Stimulated activated CD4-positive, alpha-beta T cell treated with anti-CD3 and anti-CD28 coated beads, TNF-alpha, amount 100 ng/mL, for 24 hours (primary cell): ENCODE data around the gene LRRFIP1.
A peak's percentile ranks its signal among the peaks of the same experiment; 100 is the strongest.
"Not testable (repeated sequence)": the region's sequence is repeated elsewhere in the genome, so short reads cannot be mapped to it uniquely, and the experiment has no call there.

ENCODE experiments used
- DNase-seq, 3 experiments: peaks; one replicate each; pipeline ENCODE4 v3.0.0-alpha.2; 2020; ENCODE audit warnings: low read depth in 3 of 3

Gene LRRFIP1

DNA sequence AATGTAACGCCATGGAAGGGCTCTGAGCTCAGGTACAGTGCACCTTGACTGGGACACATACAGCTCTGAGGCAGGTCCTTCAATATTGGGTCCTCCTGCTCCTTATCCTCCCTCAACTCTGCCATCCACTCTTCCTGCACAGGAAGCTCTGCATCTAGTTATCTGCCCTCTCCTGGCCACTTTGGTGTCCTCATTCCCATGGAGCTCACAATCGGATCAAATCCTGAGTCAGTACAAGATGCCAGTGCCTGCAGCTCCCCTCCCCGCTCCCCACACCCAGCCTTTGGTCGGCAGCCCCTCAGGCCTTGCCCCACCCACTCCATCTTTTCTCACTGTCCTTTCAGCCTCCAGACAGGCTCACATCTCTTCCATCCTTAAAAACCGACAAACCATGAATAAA lies 58.0 kb downstream of the LRRFIP1 start:
- DNase-seq, result no peak

DNA sequence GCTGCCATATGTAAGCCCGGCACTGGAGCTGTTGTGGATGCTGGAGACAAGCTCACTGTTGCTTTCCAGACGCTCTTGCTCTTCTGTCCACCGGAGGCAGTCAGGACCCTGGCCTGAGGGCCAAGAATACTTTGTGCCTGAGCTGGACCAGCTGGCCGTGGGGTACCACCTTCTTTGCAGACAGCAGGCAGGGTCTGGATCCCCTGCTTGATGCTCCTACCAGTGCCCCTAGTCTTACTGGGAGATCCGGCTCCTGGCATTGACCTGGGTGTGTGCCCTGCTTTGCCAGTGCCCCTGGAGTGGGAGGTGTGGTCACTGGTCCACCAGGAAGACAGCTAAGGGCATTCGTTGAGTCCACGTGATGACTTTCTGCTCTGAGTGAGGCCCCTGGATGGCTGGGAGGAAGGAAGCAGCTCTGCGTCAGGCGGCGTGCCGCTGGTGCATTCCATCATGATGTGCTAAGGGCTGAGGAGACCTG lies 59.3 kb downstream of the LRRFIP1 start:
- DNase-seq, result no peak

DNA sequence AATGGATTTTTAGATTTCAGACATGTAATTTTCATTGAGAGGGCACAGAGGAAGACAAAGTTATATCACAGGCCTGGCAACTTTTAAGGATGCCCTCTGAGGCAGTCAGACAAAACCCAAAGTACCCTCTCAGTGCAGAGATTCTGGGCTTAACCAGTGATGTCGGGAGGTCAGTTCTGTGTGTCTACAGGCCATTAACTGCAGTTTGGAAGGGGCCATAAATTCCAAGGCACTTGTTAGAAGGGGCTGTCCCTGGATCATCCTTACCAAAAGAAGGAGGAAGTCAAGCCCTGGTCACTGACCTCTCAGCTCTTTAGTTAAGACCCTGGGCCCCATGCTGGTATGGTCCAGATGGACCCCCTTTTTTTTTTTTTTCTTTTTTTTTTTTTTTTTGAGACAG lies 60.7 kb downstream of the LRRFIP1 start:
- no peak for DNase-seq

DNA sequence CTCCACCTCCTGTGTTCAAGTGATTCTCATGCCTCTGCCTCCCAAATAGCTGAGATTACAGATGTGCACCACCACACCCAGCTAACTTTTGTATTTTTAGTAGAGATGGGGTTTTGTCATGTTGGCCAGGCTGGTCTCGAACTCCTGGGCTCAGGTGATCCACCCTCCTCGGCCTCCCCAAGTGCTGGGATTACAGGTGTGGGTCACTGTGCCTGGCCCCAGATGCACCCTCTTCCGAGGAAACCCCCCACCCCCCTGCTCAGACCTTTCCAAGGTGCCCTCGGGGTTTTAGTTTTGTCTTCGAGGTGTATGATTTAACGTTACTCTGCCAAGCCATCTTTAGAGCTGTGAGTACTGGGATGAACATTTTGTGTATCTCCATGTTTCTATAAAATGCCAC lies 61.2 kb downstream of the LRRFIP1 start:
- not testable (repeated sequence) for DNase-seq

DNA sequence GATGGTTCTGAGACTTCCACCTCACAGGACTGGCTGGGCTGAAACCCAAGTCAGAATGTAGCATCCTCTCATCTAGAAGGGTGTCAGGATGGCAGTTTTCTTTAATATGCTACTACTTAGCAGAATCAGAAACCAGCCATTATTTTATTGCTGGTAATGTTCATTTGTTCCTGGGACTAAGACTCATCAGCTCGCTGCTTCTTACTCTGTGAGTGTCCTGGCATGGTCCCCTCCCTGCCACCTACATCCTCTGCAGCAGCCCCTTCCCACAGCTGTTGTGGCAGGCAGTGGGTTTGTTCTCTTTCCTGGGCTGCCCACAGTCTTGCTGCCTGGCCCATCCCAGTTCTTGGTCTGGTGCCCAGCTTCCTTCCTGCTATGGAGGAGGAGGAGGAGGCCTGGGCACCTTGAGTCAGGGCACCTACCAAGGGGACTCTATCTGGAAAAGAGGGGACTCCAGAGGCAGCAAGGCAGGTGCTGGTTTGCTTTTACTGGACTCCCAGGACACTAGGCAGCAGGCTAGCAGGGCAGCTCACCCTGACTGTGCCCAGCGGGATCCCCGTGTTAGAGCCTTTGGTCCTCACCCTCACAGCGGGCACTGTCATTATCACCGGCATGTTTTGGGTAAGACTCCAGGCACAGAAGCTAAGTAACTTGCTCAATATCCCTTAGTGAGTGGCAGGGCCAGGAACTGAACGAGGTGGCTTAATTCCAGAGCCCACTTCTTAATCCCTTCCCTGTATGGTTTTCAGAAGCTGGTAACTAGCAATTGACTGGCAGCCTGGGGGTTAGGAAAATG lies 62.1 kb downstream of the LRRFIP1 start:
- DNase-seq, result no peak

DNA sequence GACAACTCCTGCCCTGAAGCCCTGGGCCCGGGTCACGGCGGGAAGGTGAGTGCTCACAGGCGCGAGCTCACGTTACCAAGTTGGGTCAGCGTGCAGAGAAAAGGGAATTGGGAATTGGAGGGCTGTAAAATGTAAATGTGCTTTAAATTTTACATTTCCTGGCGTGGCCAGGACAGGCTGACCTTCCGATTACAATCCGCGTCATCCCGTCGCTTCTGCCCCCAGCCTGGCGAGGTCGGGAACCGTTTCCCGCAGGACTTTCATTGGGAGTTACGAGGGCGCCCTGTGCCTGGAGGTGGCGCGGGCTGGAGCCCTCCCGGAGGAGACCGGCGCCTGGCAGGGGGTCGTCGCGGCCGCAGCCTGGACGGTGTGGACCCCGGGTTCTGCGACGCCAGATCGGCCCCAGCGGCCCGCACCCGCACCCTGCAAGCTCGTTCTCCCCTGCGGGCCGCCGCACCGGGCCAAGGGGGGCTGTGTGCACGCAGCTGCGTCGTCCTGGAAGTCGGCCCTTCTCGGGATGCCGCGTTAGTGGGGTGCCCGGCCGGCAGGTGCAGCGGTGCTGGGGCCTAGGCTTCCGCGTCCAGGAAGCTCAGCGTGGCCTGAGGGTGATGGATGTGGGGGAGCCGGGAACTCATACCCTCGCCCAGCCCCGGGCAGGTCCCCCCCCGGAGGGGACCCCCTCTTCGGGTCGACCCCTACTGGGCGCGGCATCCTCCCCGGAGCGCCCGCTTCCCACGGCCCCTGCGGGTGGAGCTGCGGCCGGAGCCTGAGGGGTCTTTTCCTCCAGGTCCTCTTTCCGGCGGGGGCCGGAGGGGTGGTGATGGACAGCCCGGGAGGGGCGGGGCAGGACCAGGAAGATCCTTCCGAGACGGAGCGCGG lies 63.9 kb downstream of the LRRFIP1 start:
- DNase-seq, result no peak

DNA sequence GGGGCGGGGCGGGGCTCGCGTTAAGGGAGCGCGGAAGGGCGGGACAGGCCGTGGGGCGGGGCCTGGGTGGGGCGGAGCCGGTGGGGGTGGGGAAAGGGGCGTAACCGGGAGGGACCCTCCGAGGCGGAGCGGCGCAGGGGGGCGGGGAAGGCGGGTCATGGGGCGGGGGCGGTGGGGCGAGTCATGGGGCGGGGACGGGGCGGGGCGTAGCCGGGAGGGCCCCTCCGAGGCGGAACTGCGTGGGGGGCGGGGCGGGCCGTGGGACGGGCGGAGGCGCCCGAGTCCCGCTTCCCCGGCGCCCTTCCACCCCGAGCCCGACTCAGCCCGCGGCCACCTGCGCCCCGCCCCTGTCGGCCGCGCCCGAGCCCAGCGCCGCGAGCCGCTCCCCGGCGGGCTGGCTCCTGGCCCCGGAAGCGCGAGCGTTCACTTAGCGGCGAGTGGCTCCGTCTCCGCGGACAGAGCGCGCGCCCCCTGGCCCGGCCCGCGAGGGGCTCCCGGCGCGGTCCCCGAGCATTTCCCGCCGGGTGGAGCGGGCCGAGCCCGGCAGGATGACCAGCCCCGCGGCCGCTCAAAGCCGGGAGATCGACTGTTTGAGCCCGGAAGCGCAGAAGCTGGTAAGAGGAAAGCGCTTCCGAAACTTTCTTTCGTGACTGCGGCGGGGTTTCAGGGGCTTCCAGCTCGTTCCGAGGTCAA lies 64.7 kb downstream of the LRRFIP1 start:
- peak; percentile 86 to 94 (median 94) for DNase-seq

DNA sequence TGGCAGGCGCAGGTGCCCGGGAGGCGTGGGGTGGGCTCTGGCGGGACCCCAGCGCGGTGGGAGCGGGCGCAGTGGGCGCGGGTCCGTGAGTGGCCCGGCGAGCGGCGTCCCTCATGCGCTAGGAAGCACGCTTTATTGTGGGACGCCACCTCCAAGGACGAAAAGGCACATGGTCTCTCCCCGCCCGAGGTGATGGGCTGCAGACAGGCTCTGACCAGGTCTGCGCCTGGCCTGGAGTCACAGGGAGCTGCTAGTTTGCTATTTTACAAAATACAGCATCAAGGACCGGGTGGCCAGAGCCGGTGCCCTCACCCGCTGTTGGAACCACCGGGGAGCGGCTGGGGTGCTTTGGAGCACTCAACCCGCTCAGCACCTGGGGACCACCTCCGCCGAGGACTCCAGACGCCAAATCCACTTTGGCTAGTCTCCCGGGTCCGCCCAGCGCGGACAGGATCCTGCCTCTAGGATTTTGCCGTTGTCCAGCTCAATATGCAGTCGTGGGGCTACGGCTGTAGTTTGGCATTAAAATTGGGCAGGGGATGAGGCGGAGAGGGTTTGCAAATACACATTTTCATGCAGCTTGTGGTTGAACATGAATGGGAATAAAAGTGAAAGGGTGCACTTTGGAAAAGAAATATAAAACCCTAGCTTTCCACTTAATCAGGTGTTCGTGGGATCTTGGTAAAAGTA lies 65.4 kb downstream of the LRRFIP1 start:
- DNase-seq, result no peak

DNA sequence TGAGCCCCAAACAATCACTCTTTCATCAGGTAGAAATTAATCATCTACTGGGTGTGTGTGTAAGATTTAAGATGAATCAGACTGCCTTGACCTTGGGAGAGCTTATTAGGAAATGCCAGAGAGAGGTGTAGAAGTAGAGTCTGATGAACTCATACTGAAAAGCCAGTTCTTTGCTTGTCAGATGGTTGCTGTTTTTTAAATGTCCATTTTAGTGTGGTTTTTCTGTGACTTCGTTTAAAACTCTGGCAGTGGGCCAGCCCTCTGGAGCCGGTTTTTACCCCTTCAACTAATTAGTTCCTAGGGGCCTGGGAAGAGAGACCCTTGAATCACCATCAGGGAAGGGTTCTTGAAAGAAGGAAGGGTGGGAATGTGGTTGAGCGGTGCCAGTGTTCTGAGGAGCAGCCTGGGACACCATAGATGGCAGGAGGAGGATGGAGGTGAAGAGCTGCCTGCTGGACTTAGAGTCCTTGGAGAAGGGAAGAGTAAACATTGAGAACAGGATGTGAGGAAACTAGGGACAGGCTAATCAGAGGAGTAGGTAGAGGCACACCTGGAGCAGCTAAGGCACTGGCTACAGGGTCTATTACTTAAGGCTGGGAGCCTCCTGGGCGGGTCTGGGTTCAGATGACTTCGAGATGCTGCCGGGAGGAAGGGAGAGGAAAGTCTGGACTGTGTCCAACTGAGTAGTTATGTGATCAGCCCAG lies 66.1 kb downstream of the LRRFIP1 start:
- DNase-seq, result no peak

DNA sequence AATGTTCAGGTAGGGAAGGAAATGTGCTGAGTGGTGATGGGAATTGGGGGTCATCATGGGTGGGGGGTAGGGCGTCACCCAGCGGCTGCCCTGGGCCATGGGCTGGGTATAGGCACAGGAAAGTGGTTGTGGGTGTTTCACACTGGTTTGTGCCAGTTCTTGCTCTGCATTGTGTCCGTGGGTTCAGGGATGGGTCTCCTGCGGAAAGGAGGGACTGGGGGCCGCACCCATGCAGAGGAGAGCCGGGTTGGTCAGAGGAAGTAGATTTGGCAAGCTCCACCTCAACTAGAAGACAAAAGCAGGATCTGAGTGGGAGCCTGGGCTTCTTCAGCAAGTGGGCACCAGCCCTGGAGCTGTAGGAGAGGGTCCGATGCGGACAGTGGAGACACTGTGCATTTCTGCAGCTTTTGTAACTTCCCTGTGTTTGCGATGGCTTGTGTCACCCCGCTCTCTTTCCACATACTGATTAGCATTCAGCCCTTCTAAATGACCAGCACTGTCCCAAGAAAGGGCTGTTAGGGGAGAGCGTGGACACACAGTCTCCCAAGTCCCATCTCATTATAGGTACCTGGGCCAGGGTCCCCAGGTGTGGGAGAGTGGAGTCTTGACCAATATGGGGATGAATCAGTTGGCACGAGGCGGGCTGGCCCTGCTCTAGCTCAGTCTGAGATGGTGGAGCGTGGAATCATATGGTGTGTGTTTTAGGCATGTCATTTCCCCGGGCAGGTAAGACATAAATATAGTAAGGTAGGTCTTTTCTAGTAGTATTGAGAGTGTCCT lies 67.2 kb downstream of the LRRFIP1 start:
- no peak for DNase-seq

DNA sequence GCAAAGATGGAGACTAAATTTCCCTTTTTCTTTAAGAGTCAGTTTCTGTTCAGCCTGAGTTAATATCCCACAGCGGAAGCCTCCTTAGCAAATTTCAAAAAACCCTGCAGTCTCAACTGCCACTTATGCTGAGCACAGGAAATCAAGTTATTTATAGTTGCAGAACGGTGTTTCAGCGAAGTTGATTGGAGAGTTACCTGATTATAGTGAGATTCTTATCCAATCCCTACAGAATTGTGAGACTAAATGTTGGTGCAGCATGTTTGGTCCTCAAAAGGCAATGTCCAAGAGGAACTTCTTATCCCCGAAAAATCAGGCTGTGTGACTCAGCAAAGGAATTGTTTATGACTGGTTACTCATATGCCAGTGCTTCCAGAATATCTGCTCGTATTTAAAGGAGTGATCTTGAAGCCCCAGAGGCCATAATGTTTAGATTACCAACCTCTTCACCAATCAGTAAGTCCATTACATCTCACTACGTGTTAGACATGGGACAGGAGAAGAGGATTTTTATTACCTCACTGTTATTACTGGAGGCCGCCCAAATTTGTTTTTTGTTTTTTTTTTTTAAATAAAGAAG lies 67.9 kb downstream of the LRRFIP1 start:
- DNase-seq, result no peak

DNA sequence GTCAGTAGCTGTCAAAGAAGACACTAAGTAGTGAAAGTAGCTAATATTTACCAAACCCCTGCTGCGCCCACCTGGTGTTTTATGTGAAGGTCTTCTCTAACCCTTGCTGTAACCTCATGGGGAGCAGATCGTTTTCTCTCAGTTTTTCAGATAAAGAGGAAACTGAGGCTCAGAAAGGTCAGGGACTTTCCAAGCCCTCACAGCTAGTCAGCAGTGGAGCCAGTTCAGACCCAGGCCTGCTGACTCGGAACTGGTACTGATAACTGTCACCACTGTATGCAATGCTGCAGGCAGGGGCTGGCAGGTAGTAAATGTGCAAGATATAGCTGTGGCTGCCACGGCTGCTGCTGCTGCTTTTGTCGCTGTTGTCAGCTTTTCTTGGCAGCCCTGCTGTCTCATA lies 69.1 kb downstream of the LRRFIP1 start:
- no peak for DNase-seq

DNA sequence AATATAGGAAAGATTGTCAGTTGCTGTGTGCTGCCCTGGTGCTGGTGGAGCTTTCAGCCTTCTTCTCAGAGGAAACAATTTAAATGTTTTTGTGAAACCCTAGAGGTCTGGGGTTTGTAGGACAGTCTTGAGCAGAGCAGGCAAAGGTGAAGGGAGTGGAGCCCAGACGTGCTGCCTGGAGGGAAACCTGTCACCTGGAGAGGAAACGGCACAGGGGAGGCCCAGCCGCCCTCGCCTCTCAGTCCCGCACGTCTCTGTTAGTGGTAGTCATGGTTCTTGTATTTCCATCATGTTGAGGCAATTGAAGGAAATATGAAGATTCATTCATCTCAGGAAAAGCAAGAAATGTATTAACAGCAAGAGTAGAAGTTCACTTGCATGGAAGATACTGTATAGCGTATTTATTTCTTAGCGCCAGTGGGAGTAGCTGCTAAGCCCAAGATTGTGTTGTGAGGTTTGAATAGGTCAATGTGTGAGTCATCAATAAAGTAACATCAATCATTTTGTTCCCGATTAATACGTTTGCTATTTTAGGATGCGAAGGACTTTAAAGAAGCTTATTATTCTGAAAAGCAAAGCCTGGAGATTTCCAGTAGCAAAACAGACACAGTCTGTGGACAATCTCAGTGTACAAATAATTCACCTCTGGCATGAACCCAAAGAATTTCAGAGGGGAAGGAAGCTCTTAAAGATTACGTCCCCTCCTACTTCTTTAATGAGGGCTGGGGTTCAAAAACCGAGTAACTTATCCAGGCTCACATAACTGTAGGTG lies 70.4 kb downstream of the LRRFIP1 start:
- DNase-seq, result peak in 1 of 3 experiments; percentile 62

DNA sequence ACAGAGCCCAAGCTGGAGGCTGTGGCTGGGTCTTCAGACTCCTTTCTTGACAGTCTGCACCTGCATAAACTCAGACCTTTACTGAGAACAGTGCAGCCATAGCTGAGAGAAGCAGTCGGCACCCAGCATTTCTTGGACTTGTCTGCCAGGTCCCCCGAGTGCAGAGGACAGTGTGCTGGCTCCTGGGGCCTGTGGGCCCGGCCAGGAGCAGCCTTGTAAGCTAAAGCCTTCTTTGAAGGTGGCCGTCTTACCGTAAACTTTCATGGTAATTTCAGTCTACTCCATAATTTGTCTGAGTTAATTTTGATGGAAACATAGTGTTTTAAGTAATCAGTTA lies 70.9 kb downstream of the LRRFIP1 start:
- no peak for DNase-seq

DNA sequence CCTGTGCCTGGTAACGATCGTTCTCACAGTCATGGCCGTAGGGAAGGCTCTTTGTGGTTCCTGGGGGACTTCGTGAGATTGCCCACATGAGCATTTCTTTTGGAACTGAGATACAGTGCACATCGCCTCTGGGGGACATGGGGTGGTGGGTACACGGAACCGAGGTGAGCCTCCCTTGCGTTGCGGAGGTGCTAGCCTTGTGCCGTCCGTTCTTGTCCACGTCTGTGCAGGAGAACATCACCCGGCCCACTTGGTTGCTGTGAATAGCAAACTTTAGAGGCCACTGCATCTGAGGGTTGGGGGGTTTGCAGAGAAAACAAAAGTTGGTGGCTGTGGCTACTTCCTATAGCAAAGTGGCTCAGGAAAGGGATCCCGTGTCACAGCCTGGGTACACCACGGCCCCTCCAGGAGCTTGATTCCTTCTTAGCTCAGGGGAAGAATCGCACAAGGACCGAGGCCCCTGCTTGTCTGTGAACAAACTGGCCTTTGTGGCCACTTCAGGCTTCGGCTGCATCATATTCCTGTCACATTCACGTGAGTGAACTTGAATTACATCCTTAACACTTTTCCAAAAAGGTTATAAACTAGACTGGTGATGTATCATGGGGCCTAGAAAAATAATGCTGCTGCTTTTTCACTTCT lies 72.6 kb downstream of the LRRFIP1 start:
- DNase-seq, result no peak

DNA sequence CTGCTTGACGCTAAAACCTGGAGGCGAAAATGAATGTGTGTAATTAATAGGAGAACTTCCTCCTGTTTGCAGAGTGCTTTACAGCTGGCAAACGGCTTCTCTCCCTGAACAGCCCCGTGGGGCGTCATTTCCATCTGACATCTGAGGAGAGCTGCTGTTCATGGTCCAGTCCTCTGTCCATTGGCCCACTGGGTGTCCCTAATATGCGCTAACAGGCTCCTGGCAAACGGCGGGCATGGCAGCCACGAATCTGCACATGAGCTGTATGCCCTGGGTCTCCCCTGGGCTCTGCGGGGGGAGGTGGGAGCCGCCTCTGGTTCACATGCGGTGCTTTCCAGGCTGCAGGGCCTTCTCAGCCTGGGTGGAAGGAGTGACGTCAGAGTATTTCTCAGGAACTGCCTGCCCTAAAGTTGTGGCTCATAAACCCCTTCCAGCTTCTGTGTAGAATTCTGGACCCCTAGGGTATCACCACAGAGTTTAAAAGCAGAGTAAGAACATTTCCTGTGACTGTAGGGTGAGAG lies 73.2 kb downstream of the LRRFIP1 start:
- peak; percentile 64 to 83 (median 69) for DNase-seq

DNA sequence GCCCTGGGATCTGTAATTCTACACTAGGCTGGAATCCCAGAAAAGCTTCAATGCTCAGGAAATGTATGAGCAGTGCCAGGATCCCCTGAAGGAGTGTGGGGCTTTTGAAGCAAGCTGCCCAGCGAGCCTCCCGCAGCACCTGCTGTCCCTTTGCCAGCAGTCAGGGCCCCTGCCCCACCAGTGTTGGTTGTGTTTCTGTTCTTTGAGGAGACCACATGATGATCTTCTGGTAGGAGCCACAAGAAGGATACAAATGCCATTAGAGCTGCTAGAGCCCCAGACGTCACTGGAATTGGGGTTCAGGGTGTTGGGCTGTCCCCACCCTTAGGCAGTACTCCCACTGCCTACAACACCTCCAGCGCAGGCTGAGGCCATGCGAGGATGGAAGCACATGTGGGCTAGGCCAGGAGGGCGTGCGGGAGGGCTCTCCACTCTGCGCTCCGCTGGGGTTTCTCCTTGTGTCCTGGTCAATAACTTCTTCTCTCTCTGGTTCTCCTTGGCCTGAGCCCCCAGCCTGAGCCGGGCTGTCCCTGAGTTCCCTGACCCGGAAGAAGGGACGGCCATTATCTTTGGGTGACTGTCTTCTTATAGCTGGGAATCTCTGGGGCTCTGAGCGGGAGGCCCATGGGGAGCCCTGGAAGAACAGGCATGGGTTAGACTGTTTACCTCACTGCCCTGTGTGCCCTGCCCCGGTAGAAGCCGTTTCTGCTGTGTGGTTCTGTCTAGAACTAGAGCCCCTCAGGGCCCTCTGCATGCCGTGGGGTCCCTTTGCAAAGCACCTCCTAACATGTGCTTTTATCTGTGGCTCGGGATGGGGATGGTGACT lies 73.9 kb downstream of the LRRFIP1 start:
- no peak for DNase-seq
